GM21390 (cell line): ENCODE results near the gene TAGLN3.
A peak's percentile ranks its signal among the peaks of the same experiment; 100 is the strongest.

ENCODE experiments used
- ATAC-seq: cut with Tn5 transposase; IDR thresholded peaks from one replicate; pipeline ENCODE4 v1.9.1; 2021; ENCODE audit not compliant: unreplicated experiment

The TAGLN3 gene

GRCh38 chr3:111998636-111999483 lies at the start of gene TAGLN3:
Gene TAGLN3, plus strand, starts transcription at chr3:111998922. Its CDS starts 501 bp downstream, at chr3:111999423.
- ATAC-seq = peak; percentile 45

GRCh38 chr3:111949712-111950111 lies 49.0 kb upstream of the TAGLN3 start:
- no peak for ATAC-seq

GRCh38 chr3:111951032-111951431 lies 47.7 kb upstream of the TAGLN3 start:
- no peak for ATAC-seq

- ATAC-seq = no peak
Observed at GRCh38 chr3:111952086-111952485, 46.6 kb upstream of the TAGLN3 start.

GRCh38 chr3:111952866-111953450 lies 45.8 kb upstream of the TAGLN3 start:
- ATAC-seq = no peak

GRCh38 chr3:111954228-111954990 lies 44.3 kb upstream of the TAGLN3 start:
- no peak for ATAC-seq

GRCh38 chr3:111955876-111956275 lies 42.8 kb upstream of the TAGLN3 start:
- ATAC-seq = no peak

GRCh38 chr3:111956449-111956848 lies 42.3 kb upstream of the TAGLN3 start:
- ATAC-seq = no peak

GRCh38 chr3:111956995-111957734 lies 41.6 kb upstream of the TAGLN3 start:
- ATAC-seq = no peak

GRCh38 chr3:111961461-111962164 lies 37.1 kb upstream of the TAGLN3 start:
- no peak for ATAC-seq

- no peak for ATAC-seq
Observed at GRCh38 chr3:111963424-111963823, 35.3 kb upstream of the TAGLN3 start.

GRCh38 chr3:111965484-111965883 lies 33.2 kb upstream of the TAGLN3 start:
- ATAC-seq = no peak

GRCh38 chr3:111967068-111967467 lies 31.7 kb upstream of the TAGLN3 start:
- ATAC-seq = no peak

GRCh38 chr3:111967651-111968274 lies 31.0 kb upstream of the TAGLN3 start:
- ATAC-seq = peak; percentile 95

GRCh38 chr3:111968319-111969054 lies 30.2 kb upstream of the TAGLN3 start:
- no peak for ATAC-seq

- no peak for ATAC-seq
Observed at GRCh38 chr3:111970376-111970775, 28.3 kb upstream of the TAGLN3 start.

GRCh38 chr3:111971533-111972130 lies 27.1 kb upstream of the TAGLN3 start:
- no peak for ATAC-seq

- no peak for ATAC-seq
Observed at GRCh38 chr3:111972891-111973290, 25.8 kb upstream of the TAGLN3 start.

GRCh38 chr3:111975131-111975530 lies 23.6 kb upstream of the TAGLN3 start:
- no peak for ATAC-seq
